ENCODE data around the gene SV2C. TPM values are rescaled to one million over a fixed set of nuclear protein-coding genes. Genes with fewer than 3 reads are reported as not detected.

The SV2C gene
- total RNA-seq, 2 donors from 2014 or later = not detected

- TF ChIP-seq CTCF (conservative IDR thresholded peaks at IDR 0.05) = no peak
- no peak overlapping the region for H3K9ac ChIP-seq (ENCODE audit: extremely low read depth, low read length, poor library complexity, severe bottlenecking)
- no peak overlapping the region for H3K27ac ChIP-seq (ENCODE audit: low read depth, low read length)
- H3K4me3 ChIP-seq (ENCODE audit: low read length) = no peak overlapping the region
- WGBS, 2 experiments (ENCODE audit: insufficient coverage in 1 of 2, insufficient read length in 1 of 2) = 94 to 100% methylated on average over 2 to 6 of the region's 6 CpGs
- Mint-ChIP-seq H3K36me3 (ENCODE audit: low read depth) (no peaks in the 10 kb centered on the region), H3K4me1 (peaks cover 26% of the 10 kb centered on the region), H3K9me3 (no peaks in the 10 kb centered on the region), H3K4me3 (no peak overlapping the region), H3K27ac (no peak overlapping the region), H3K27me3 (ENCODE audit: insufficient read depth) (no peaks in the 10 kb centered on the region)
- H3K36me3 ChIP-seq (ENCODE audit: control insufficient read depth, insufficient read depth, low read length) = no peaks in the 10 kb centered on the region
- no peak for DNase-seq
- no peaks in the 10 kb centered on the region for H3K27me3 ChIP-seq (ENCODE audit: control insufficient read depth, insufficient read depth, low read length, poor library complexity, severe bottlenecking)
- H3K9me3 ChIP-seq (ENCODE audit: control insufficient read depth, low read length) = no peaks in the 10 kb centered on the region
- peaks cover 2% of the 10 kb centered on the region for H3K4me1 ChIP-seq (ENCODE audit: control insufficient read depth, insufficient read depth, low read length)
Measured at GRCh38 chr5:76289692-76290091, 206.5 kb downstream of the SV2C start.

- H3K4me1 Mint-ChIP-seq = peaks cover 26% of the 10 kb centered on the region
- H3K4me3 ChIP-seq (ENCODE audit: low read length) = no peak overlapping the region
- H3K9me3 Mint-ChIP-seq = no peaks in the 10 kb centered on the region
- no peak for TF ChIP-seq CTCF (conservative IDR thresholded peaks at IDR 0.05)
- no peak for DNase-seq
- no peaks in the 10 kb centered on the region for H3K9me3 ChIP-seq (ENCODE audit: control insufficient read depth, low read length)
- H3K27ac Mint-ChIP-seq = no peak overlapping the region
- 91 to 100% methylated on average over 3 of the region's 3 CpGs for WGBS, 2 experiments (ENCODE audit: insufficient coverage in 1 of 2, insufficient read length in 1 of 2)
- H3K4me3 Mint-ChIP-seq = no peak overlapping the region
- H3K36me3 Mint-ChIP-seq (ENCODE audit: low read depth) = no peaks in the 10 kb centered on the region
- H3K4me1 ChIP-seq (ENCODE audit: control insufficient read depth, insufficient read depth, low read length) = peaks cover 2% of the 10 kb centered on the region
- H3K27me3 Mint-ChIP-seq (ENCODE audit: insufficient read depth) = no peaks in the 10 kb centered on the region
- no peak overlapping the region for H3K27ac ChIP-seq (ENCODE audit: low read depth, low read length)
- no peaks in the 10 kb centered on the region for H3K27me3 ChIP-seq (ENCODE audit: control insufficient read depth, insufficient read depth, low read length, poor library complexity, severe bottlenecking)
- no peak overlapping the region for H3K9ac ChIP-seq (ENCODE audit: extremely low read depth, low read length, poor library complexity, severe bottlenecking)
- no peaks in the 10 kb centered on the region for H3K36me3 ChIP-seq (ENCODE audit: control insufficient read depth, insufficient read depth, low read length)
Measured at GRCh38 chr5:76290321-76290757, 207.2 kb downstream of the SV2C start.

- H3K27me3 Mint-ChIP-seq (ENCODE audit: insufficient read depth) = no peaks in the 10 kb centered on the region
- no peaks in the 10 kb centered on the region for H3K36me3 Mint-ChIP-seq (ENCODE audit: low read depth)
- DNase-seq = no peak
- Histone ChIP-seq H3K27me3 (ENCODE audit: control insufficient read depth, insufficient read depth, low read length, poor library complexity, severe bottlenecking) (no peaks in the 10 kb centered on the region), H3K36me3 (ENCODE audit: control insufficient read depth, insufficient read depth, low read length) (no peaks in the 10 kb centered on the region), H3K9ac (ENCODE audit: extremely low read depth, low read length, poor library complexity, severe bottlenecking) (no peak overlapping the region), H3K4me3 (ENCODE audit: low read length) (no peak overlapping the region), H3K9me3 (ENCODE audit: control insufficient read depth, low read length) (no peaks in the 10 kb centered on the region), H3K4me1 (ENCODE audit: control insufficient read depth, insufficient read depth, low read length) (peaks cover 2% of the 10 kb centered on the region), H3K27ac (ENCODE audit: low read depth, low read length) (no peak overlapping the region)
- H3K4me1 Mint-ChIP-seq = peaks cover 33% of the 10 kb centered on the region
- no peak for TF ChIP-seq CTCF (conservative IDR thresholded peaks at IDR 0.05)
- H3K9me3 Mint-ChIP-seq = no peaks in the 10 kb centered on the region
- no peak overlapping the region for H3K4me3 Mint-ChIP-seq
- WGBS, 2 experiments (ENCODE audit: insufficient coverage in 1 of 2, insufficient read length in 1 of 2) = 95 to 98% methylated on average over 5 to 7 of the region's 8 CpGs
- no peak overlapping the region for H3K27ac Mint-ChIP-seq
Measured at GRCh38 chr5:76291305-76292077, 208.3 kb downstream of the SV2C start.

Data from endodermal cell (in vitro differentiated cells).